ENCODE results near the gene MAP2K4.

GRCh38 chr17:12046786-12047185 is 26.1 kb downstream of the MAP2K4 start:
- TF ChIP-seq CTCF (IDR thresholded peaks at IDR 0.05) (no peak), POLR2A (IDR thresholded peaks at IDR 0.05) (no peak)

All from lower leg skin (tissue), 3 donors.